NCI-H524 (cell line): ENCODE data around the gene LGALS12.

ENCODE experiments used
- DNase-seq, 2 experiments: peaks; one replicate each; lab custom pipeline; 2025; lab: John Stamatoyannopoulos, UW

The LGALS12 gene

DNA sequence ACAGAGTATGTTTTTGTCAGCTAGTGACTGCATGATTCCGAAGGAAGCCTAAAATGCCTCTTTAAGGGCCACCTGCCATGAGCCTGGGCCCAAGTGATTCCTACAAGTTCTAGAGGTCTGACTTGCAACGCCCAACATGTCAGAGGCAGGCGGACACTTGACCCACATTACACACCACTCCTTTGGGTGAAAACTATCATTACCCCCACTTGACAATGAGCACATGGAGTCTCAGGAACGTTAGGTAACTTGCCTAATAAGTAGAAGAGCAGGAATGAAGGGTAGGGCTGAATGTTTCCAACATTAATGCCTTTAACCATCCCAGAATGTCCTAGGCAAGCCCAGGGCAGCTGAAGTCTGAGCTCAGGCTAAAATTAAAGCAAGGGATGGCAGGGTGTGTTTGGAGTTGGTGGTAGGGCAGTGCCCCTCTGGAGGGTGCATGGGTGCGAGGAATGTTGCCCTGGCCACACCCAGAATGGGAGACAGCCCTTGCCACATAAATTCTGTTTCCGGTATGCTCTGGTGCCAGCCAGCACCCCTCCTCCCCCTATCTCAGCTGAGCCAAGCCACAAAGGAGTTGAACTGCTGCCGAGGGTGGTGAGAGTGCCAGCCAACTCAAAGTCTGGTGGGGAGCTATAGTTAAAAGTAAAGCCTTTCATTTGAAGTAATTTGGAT, 54.8 kb downstream of the LGALS12 start:
- no peak for DNase-seq

DNA sequence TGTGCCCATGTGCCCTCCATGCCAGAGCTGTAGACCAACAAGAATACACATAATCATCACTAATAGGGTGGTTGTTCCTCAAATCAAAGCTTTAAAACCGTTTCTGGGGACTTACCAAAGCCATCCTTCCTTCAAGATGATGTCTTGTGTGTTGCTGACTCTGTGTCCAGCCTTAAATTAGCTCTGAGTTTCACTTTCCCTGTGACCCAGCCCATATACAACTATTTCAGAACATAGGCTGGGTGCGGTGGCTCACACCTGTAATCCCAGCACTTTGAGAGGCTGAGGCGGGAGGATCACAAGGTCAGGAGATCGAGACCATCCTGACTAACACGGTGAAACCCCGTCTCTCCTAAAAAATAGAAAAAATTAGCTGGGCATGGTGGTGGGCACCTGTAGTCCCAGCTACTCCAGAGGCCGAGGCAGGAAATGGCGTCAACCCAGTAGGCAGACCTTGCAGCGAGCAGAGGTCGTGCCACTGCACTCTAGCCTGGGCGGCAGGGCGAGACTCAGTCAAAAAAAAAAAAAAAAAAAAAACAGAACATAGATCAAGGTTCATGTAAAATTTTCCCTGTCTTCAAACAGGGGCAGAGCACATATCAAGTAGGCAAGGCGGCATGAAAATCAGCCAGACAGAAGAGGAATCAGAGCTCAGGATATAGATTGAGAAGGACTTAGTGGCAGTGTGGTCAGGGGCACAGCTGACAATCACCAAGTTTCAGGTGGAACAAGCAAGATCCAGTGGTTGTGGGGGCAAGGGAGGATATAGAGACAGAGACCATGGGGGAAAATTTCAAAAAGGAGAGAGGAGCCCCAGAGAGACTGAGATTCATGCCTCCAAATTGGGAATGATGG, 57.5 kb downstream of the LGALS12 start, which contains the start of gene PLAAT2:
Gene PLAAT2 (minus strand): TSS at position 179 of the 855 bp plus-strand sequence. CDS start 55 bp downstream, at position 124.
- no peak for DNase-seq

DNA sequence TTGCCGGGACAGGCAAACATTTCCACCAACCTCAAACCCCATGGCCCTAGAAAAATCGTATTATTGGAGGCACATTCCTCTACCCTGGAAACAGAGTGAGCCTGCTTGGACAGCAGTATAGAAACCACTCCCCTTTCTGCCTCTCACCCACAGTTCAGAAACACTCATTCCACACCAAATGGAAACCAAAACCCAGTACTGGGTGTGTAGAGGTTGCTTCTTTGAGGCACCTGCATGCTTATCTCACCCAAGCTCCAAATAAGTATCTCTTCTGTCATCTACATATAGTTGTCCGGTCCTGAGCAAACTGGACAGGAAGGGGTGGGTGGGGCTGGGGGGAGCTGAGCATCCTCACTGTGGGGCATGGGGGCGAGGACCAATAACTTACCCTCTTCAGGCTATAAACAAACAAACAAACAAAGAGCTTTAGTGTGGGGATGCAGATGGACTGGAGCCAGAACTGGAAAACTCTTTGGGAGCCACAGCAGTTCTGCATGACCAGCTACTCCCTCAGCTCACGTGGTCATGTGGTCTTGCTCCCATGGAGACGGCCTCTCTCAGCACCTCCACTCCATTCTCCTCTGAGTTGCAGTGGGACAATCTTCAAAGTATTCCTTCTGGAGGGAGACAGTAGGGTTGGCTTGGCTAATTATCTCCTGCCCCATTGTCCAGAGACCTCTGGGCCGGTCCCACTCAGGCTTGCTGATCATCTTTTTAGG, 58.3 kb downstream of the LGALS12 start:
- no peak for DNase-seq

DNA sequence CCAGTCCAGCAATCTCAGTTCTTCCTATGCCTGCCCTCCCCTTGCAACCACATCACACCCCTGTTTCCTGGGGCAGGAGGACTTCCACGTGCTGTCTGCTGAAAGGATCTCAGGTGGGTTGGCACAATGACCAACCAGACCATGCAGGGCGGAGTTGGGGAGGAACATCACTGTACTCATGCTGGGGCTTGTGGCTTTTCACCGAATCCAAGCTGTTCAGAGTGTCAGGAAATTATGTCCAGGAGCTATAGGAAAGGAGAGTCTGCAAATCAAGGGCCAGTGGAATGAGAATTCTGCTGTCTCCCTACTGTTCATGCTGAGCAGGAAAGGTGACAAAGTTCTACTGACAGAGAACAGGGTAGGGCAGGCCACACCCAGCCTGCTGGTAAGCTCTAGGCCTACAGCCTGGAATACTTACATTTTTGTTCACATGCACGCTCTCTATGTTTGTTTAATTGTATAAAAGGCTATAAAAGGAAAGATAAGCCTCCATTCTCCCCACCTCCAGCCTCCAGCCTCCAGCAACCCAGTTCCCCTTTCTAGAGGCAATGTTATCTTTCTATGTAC, 59.0 kb downstream of the LGALS12 start:
- no peak for DNase-seq
